HEK293T (cell line): ENCODE results near the gene DQX1.

ENCODE experiments used
- CTCF ChIA-PET: fragments of 350-600 bp; formaldehyde crosslinking; extraction: SDS; loops from one replicate; lab custom pipeline; 2021; ENCODE audit warnings: antibody characterized with exemption, inconsistent platforms; lab: Yijun Ruan, JAX
- POLR2A ChIA-PET: fragments of 350-600 bp; formaldehyde crosslinking; extraction: SDS; loops from one replicate; lab custom pipeline; 2020; ENCODE audit warnings: antibody characterized with exemption, inconsistent platforms; lab: Yijun Ruan, JAX
- DNase-seq: peaks from one replicate; pipeline ENCODE4 v3.0.0; 2012; ENCODE audit warnings: mixed read lengths; ENCODE audit errors: extremely low spot score
- ARNT ChIP-seq: fragments of 450-650 bp; IDR thresholded peaks from 2 replicates; pipeline ENCODE4 v1.6.1; 2017; ENCODE audit warnings: mild to moderate bottlenecking
- BHLHE40 ChIP-seq: fragments of 450-650 bp; IDR thresholded peaks from 2 replicates; pipeline ENCODE4 v1.6.1; 2016; ENCODE audit warnings: mild to moderate bottlenecking, moderate library complexity, borderline replicate concordance
- CTBP1 ChIP-seq: fragments of 450-650 bp; IDR thresholded peaks from 2 replicates; pipeline ENCODE4 v1.6.1; 2016; ENCODE audit warnings: borderline replicate concordance
- ELF4 ChIP-seq: fragments of 450-650 bp; IDR thresholded peaks from 2 replicates; pipeline ENCODE4 v1.6.1; 2017; ENCODE audit warnings: antibody characterized with exemption
- FOXA1 ChIP-seq: fragments of 450-650 bp; IDR thresholded peaks from 2 replicates; pipeline ENCODE4 v1.6.1; 2016; ENCODE audit warnings: mild to moderate bottlenecking
- FOXK2 ChIP-seq: fragments of 450-650 bp; IDR thresholded peaks from 2 replicates; pipeline ENCODE4 v1.6.1; 2016; ENCODE audit warnings: mild to moderate bottlenecking
- FOXM1 ChIP-seq: fragments of 450-650 bp; IDR thresholded peaks from 2 replicates; pipeline ENCODE4 v1.6.1; 2017; ENCODE audit warnings: mild to moderate bottlenecking, borderline replicate concordance
- HDGF ChIP-seq: fragments of 450-650 bp; IDR thresholded peaks from 2 replicates; pipeline ENCODE4 v1.6.1; 2017; ENCODE audit warnings: antibody characterized with exemption, borderline replicate concordance
- L3MBTL2 ChIP-seq: fragments of 450-650 bp; conservative IDR thresholded peaks from 2 replicates; pipeline ENCODE4 v1.6.1; 2016; ENCODE audit warnings: mild to moderate bottlenecking
- LEF1 ChIP-seq: fragments of 450-650 bp; IDR thresholded peaks from 2 replicates; pipeline ENCODE4 v1.6.1; 2017; ENCODE audit warnings: mild to moderate bottlenecking, borderline replicate concordance
- NFRKB ChIP-seq: fragments of 450-650 bp; IDR thresholded peaks from 2 replicates; pipeline ENCODE4 v1.6.1; 2016; ENCODE audit warnings: mild to moderate bottlenecking, moderate library complexity
- PKNOX1 ChIP-seq: fragments of 450-650 bp; IDR thresholded peaks from 2 replicates; pipeline ENCODE4 v1.6.1; 2016
- SP1 ChIP-seq: fragments of 450-650 bp; IDR thresholded peaks from 2 replicates; pipeline ENCODE4 v1.6.1; 2017
- SUZ12 ChIP-seq: fragments of 450-650 bp; IDR thresholded peaks from 2 replicates; pipeline ENCODE4 v1.6.1; 2016; ENCODE audit warnings: mild to moderate bottlenecking
- TARDBP ChIP-seq: fragments of 450-650 bp; IDR thresholded peaks from 2 replicates; pipeline ENCODE4 v1.6.1; 2016
- ZNF384 ChIP-seq: fragments of 450-650 bp; IDR thresholded peaks from 2 replicates; pipeline ENCODE4 v1.6.1; 2016

DQX1 gene

DNA sequence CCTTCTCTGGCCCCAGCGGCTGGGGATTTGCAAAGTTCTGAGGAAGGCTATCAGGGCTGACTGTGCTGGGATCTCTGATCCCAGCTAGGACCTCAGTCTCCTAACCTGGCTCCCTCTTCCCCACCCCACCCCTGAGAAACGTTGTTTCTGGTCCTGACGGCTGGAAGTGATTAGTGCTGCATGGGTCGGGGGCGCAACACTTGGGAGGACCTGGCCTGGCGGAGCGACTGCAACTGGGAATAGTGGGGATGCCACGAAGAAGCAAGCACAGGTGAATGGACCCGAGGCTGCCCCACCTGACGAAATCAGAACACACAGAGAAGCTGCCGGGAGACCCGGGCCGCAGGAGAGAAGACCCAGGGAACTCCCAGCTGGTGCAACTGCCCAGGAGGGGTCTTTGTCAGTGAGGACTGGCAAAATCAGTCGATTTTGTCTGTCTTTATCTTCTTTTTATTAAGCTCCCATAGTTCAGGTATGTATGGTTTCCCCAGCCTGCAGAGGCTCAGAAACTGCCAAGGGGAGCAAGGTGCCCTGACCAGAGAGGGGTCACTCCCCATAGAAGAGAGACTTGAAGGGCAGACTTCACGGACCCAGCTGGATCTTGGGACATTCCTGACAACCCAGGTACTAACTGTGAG is 26.0 kb downstream of the DQX1 start:
- POLR2A ChIA-PET, result interaction anchor here (1.0 to 2.9 kb wide), 4 partner anchors 9 to 31 kb away, joined by 3 to 18 read pairs (median 7); partner anchors contain the start of genes CCDC142, MRPL53 and TTC31
- CTCF ChIA-PET, result no interaction called here
- DNase-seq, result no peak
- TF ChIP-seq HDGF (no peak), LEF1 (no peak), NFRKB (no peak)

- CTCF ChIA-PET, result no interaction called here
- TF ChIP-seq L3MBTL2 (no peak), SUZ12 (no peak), FOXK2 (no peak), NFRKB (no peak), SP1 (no peak), PKNOX1 (no peak), ZNF384 (no peak), BHLHE40 (no peak), ELF4 (no peak), LEF1 (no peak), FOXM1 (no peak), TARDBP (no peak)
- DNase-seq, result no peak
- POLR2A ChIA-PET, result no interaction called here
These were observed 26.6 kb downstream of the DQX1 start, which contains the start of gene LBX2 for GRCh38 chr2:74499267-74499939. Gene LBX2, minus strand, starts transcription at chr2:74499603. Its CDS starts 66 bp downstream, at chr2:74499537.

DNA sequence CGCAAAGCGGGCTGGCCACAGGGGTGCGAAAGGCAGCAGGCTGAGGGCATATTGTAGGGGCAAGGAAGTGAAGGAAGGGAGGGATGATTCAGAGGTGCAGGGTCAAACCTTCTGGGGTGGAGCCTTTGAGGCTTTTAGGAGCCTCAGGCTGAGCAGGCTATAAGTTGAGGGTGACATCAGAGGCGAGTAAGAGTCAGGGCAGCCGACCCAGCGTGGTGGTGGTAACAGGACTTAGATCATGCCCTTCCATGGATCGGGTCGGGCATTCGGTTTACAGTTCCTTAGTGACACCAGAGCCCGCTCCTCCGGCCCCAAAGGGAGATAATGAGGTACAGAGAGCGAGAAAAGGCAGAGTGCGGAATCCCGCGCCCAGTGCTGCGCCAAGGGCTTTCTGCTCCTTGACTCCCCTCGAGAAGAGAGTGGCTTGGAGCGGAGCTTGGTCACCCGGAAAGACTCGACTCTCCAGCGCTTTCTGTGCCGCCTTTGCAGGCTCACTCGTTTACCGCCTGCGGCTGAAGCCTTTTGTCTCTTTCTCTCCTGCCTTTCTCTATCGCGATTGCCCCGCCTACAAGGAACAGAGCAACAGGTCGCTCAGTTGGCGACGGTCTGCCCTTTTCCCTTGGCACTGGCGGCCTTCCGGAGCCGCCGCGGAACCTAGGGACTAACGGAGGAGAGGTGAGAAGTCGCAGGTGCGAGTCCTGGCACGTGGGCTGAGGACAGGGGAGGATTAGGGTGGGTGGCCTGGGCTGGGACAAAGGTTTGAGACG is 27.3 kb downstream of the DQX1 start:
- CTCF ChIA-PET, result no interaction called here
- POLR2A ChIA-PET, result no interaction called here
- DNase-seq, result no peak
- no peak for TF ChIP-seq ZNF384
- no peak for TF ChIP-seq FOXK2
- no peak for TF ChIP-seq ARNT

DNA sequence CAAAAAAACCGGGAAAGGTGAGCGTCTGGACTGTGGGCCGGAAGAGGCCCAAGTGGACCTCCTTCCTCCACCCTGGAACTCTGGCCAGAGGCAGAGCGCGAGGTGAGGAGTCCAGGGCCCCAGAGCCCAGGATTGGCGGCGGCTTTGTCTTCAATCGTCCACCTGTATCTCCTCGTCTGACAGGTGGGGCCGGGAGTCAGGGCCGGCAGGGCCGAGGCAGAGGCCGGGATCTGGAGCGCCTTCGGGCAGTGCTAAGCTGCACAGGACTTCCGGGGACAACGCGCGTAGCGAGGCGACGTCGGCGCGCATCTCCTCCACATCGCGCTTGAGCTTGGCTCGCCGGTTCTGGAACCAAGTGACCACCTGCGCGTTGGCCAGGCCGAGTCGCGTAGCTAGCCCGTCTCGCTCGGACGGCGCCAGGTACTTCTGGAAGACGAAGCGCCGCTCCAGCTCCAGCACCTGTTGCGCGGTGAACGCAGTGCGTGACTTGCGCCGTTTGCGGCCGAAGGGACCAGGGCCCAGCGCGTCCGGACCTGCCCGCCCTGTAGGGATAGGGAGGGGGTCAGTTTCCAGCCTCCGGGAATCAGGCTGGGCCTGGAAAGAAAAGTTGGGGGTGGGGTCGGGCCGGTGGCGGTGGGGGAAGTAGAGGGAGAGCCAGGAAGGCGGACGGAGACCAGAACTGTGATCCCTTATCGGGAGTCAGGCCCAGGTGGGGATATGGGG is 28.1 kb downstream of the DQX1 start:
- ChIA-PET CTCF (no interaction called here), POLR2A (no interaction called here)
- TF ChIP-seq FOXK2 (no peak), TARDBP (no peak), FOXM1 (no peak), PKNOX1 (no peak), SUZ12 (no peak), LEF1 (no peak), SP1 (no peak), NFRKB (no peak), ARNT (no peak), FOXA1 (no peak), L3MBTL2 (no peak), HDGF (no peak), ELF4 (no peak)
- DNase-seq, result no peak

DNA sequence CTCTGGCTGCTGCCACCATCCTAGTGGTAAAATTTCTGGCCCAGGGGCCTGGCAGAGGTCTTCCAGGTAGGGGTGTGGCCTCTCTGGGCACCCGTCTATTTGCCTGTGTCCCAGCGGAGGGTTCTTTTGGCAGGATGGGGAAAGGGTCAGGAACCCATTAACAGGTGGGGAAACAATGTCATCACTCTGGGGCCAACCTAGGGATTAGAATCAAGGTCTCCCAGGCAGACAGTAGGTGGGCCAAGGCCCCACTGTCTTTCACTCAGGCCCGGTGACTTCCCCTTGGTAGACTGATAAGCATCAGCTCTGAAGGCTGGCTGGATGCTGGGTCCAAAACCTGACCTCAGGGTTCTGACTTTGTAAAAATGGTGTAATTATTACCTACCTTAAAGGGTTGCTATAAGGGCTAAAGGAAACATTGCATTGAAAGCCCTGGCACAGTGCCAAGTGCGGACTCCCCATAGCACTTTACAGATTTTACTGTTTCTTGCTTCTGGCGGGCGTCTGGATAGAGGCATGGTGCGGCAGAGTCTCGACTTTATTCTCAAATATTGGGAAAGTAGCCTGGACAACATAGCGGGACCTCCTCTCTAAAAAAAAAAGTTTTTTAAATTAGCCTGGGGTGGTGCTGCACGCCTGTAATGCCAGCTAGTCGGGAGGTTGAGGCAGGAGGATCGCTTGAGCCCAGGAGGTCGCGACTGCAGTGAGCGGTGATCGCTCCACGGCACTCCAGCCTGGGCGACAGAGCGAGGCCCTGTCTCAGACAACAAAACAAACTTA is 28.8 kb downstream of the DQX1 start:
- POLR2A ChIA-PET, result no interaction called here
- CTCF ChIA-PET, result no interaction called here
- DNase-seq, result no peak
- TF ChIP-seq LEF1 (no peak), ELF4 (no peak), FOXA1 (no peak), FOXM1 (no peak), BHLHE40 (no peak), HDGF (no peak), TARDBP (no peak), ARNT (no peak), L3MBTL2 (no peak), ZNF384 (no peak), SP1 (no peak)

DNA sequence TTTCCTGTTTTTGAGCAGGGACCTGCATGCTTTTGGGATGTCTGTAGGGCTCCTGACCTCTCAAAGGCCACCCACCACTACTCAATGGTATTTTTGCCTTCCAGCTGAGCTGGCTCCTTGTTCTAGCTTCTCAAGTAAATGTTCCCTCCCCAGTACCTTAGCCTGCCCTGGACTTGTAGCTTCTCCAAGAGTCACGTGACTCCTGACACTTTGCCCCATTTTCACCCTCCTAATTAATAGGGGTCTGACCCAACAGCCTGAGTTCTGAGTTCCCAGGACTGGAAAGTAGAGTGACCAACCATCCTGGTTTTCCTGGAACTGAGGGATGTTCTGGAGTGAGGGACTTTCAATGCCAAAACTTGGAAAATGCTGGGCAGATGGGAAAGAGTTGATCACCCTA is 30.6 kb downstream of the DQX1 start:
- no peak for DNase-seq
- POLR2A ChIA-PET, result no interaction called here
- TF ChIP-seq FOXA1 (no peak), BHLHE40 (no peak), TARDBP (no peak), CTBP1 (no peak), ZNF384 (no peak), LEF1 (no peak), SUZ12 (no peak), FOXM1 (no peak), L3MBTL2 (no peak), FOXK2 (no peak), SP1 (no peak), NFRKB (no peak), ARNT (no peak), PKNOX1 (no peak), ELF4 (no peak), HDGF (no peak)
- CTCF ChIA-PET, result no interaction called here
